Hematopoietic multipotent progenitor cell treated with erythropoietin and hydrocortisone succinate and interleukin-3 and kit ligand, for 17 days (in vitro differentiated cells): ENCODE results near the gene EXD1.
"Not testable (repeated sequence)": the region's sequence is repeated elsewhere in the genome, so short reads cannot be mapped to it uniquely, and the experiment has no call there.

Experiments used
- DNase-seq: peaks from one replicate; pipeline ENCODE4 v3.0.0-alpha.2; 2015; ENCODE audit warnings: low spot score

Gene EXD1

DNA sequence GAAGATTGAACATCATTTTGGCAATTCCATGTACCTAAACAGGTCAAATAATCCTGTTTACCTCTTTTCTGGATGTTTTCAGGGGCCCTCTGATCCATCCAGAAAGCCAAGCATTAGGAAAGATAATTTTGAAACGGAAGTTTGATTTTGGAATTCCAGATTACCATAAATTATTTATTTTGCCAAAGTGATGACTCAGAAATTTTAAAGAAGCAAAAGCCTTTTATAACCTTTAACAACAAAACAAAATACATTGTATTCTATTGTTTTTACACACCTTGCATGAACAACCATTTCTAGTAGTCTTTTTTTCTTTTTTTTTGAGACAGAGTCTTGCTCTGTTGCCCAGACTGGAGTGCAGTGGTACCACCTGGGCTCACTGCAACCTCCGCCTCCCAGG is 82.5 kb downstream of the EXD1 start:
- no peak for DNase-seq

DNA sequence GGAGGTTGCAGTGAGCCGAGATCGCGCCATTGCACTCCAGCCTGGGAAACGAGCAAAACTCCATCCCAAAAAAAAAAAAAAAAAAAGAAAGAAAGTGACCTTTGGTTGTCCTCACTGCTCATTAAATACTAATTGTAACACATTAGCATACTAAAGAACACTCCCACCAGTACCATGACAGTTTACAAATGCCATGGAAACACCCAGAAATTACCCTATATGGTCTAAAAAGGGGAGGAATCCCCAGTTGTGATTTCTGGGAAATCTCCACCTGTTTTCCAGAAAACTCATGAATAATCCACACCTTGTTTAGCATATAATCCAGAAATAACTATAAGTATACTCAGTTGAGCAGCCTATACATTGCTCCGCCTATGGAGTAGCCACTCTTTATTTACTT is 90.9 kb downstream of the EXD1 start:
- no peak for DNase-seq

DNA sequence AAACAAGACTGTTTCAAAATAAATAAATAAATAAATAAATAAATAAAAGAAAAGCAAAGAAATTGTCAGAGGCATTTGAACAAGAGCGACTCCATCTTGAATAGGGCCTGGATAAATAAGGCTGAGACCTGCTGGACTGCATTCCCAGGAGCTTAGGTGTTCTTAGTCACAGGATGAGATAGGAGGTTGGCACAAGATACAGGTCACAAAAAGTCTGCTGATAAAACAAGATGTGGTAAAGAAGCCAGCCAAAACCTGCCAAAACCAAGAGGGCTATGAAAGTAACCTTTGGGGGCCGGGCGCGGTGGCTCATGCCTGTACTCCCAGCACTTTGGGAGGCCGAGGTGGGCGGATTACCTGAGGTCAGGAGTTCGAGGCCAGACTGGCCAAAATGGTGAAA is 91.4 kb downstream of the EXD1 start:
- DNase-seq, result not testable (repeated sequence)

DNA sequence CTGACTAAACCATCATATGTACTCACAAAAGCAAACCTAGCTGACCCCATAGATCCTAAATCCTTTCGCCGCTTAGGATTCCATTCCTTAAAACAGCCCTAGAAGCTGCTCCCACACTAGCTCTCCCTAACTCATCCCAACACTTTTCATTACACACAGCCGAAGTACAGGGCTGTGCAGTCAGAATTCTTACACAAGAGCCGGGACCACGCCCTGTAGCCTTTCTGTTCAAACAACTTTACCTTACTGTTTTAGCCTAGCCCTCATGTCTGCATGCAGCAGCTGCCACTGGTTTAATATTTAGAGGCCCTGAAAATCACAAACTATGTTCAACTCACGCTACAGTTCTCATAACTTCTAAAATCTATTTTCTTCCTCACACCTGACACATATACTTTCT is 95.0 kb downstream of the EXD1 start:
- DNase-seq, result not testable (repeated sequence)

DNA sequence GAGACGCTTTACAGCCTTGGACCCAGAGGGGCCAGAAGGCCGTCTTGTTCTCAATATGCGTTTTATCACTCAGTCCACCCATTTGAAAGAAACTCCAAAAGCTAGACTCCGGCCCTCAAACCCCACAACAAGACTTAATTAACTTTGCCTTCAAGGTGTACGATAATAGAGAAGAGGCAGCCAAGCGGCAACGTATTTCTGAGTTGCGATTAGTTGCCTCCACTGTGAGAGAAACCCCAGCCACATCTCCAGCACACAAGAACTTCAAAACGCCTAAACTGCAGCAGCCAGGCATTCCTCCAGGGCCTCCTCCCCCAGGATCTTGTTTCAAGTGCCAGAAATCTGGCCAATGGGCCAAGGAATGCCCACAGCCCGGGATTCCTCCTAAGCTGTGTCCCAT is 97.1 kb downstream of the EXD1 start:
- no peak for DNase-seq
